Suprapubic skin (tissue), 4 donors: ENCODE measurements around the gene BCL10.

ENCODE experiments used
- POLR2A ChIP-seq, 2 donors: fragments of 450-650 bp; IDR thresholded peaks; one replicate each; pipeline ENCODE4 v1.6.1; 2017; ENCODE audit warnings: antibody characterized with exemption in 2 of 2, mild to moderate bottlenecking in 2 of 2, moderate library complexity in 2 of 2
- POLR2AphosphoS5 ChIP-seq, 3 donors: sonication (generic); formaldehyde crosslinking; IDR thresholded peaks; one replicate each; pipeline ENCODE4 v1.6.1; 2017; ENCODE audit warnings: antibody characterized with exemption in 3 of 3
- TF ChIP-seq, protein P1 (sequence below), 2 donors: fragments of 200-600 bp in 1 of 2; fragments of 450-650 bp in 1 of 2; sonication (generic) in 1 of 2; IDR thresholded peaks; one replicate each; pipeline ENCODE4 v1.5.1; 2016 to 2019; ENCODE audit warnings: antibody characterized with exemption in 2 of 2, mild to moderate bottlenecking in 1 of 2, moderate library complexity in 1 of 2

DNA sequence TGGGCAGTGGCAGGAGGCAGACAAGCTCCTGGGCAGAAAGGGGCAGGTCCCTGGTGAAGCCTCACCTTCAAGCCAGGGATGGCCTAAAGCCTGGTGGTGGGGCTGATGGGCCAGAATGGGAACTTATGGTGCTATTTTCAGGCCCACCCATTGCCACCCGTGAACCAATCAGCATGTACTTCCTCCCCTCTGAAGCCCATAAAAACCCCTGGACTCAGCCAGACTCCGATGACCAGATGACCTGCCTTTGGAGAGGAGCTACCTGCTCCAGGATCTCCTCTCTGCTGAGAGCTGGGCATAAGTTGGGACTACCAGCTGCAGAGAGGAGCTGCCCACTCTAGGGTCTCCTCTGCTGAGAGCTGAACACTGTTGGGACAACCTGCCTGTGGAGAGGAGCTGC, 7.8 kb upstream of the BCL10 start:
- TF ChIP-seq POLR2A (IDR thresholded peaks at IDR 0.05) = no peak
- TF ChIP-seq, protein P1, sequence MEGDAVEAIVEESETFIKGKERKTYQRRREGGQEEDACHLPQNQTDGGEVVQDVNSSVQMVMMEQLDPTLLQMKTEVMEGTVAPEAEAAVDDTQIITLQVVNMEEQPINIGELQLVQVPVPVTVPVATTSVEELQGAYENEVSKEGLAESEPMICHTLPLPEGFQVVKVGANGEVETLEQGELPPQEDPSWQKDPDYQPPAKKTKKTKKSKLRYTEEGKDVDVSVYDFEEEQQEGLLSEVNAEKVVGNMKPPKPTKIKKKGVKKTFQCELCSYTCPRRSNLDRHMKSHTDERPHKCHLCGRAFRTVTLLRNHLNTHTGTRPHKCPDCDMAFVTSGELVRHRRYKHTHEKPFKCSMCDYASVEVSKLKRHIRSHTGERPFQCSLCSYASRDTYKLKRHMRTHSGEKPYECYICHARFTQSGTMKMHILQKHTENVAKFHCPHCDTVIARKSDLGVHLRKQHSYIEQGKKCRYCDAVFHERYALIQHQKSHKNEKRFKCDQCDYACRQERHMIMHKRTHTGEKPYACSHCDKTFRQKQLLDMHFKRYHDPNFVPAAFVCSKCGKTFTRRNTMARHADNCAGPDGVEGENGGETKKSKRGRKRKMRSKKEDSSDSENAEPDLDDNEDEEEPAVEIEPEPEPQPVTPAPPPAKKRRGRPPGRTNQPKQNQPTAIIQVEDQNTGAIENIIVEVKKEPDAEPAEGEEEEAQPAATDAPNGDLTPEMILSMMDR (IDR thresholded peaks at IDR 0.05) = no peak
- no peak for TF ChIP-seq POLR2AphosphoS5 (IDR thresholded peaks at IDR 0.05)
